Right lobe of liver (tissue), 4 donors: ENCODE data around the gene COTL1.

Experiments
- CTCF ChIP-seq, 4 donors: fragments of 200-600 bp in 3 of 4; fragments of 450-650 bp in 1 of 4; IDR thresholded peaks; one replicate each; pipeline versions ENCODE4 v1.5.1 to v1.8.0; 2016 to 2022; ENCODE audit warnings: antibody characterized with exemption in 4 of 4, mild to moderate bottlenecking in 2 of 4
- POLR2A ChIP-seq: fragments of 450-650 bp; IDR thresholded peaks from one replicate; pipeline ENCODE4 v1.6.1; 2017; ENCODE audit warnings: antibody characterized with exemption, mild to moderate bottlenecking
- donor health status: DM: no; HTN: no; CAD: no.
- donor health status: DM: no; HTN: no; CAD: no.
- donor health status: DM: no; HTN: yes; CAD: no.

DNA sequence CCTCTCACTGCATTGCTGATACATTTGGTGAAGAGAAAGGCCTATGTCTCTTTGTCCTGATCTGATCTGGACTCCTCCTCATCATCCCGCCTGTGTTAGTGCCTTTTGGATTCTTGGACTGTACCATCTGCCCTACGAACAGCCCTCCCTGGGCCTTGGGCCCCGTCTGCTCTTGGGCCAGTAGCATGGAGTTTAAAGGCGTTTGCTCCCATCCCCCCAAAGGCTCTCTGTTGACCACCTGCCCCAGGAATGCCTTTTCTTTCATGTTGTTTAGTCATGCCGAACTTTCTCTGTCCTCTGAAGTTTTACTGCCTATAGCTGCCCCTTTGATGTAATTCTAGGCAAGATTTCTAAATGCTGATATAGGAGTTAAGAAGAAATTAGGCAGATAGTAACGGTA, 82.5 kb downstream of the COTL1 start:
- TF ChIP-seq CTCF (IDR thresholded peaks at IDR 0.05) (no peak), POLR2A (no peak)
